ENCODE data around the gene TSPAN9. TPM values are rescaled to one million over a fixed set of nuclear protein-coding genes. Genes with fewer than 3 reads are reported as not detected.

The TSPAN9 gene
- total RNA-seq, 1 donor from 2014 or later: 70.8 TPM

DNA sequence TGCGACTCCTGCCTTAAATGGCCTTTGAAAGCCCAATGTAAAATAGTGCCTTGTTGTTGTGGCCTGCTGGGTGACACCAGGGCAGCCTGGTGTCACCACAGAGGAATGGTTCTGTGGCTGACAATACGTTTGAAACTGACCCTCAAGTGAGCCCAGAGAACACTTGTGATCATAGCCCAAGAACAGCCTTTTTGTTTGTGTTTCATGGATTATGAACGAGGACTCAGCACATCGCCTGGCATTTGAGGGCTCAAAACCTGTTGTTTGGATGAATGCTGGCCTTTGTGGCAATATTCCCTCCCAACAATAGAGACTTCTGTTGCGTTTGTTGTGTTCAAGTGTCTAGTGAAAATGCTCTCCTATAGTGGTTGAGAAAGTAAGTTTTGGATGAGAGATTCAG, 48.5 kb downstream of the TSPAN9 start:
- DNase-seq: no peak

DNA sequence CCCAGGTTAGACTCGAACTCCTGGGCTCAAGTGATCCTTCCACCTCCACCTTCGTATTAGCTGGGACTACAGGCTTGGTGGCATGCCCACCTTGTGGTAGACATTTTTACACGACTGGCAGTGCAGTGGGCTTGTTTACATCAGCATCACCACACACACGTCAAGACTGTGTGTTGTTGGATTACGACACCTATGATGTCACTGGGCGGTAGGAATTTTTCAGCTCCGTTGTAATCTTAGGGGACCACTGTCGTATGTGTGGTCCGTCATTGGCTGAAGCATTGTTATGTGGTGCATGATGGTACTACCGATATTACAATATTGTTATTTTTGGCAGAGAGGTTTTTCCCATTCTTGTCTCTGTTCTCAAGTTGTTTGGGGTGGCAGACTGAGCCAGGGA, 50.7 kb downstream of the TSPAN9 start:
- no peak for DNase-seq

DNA sequence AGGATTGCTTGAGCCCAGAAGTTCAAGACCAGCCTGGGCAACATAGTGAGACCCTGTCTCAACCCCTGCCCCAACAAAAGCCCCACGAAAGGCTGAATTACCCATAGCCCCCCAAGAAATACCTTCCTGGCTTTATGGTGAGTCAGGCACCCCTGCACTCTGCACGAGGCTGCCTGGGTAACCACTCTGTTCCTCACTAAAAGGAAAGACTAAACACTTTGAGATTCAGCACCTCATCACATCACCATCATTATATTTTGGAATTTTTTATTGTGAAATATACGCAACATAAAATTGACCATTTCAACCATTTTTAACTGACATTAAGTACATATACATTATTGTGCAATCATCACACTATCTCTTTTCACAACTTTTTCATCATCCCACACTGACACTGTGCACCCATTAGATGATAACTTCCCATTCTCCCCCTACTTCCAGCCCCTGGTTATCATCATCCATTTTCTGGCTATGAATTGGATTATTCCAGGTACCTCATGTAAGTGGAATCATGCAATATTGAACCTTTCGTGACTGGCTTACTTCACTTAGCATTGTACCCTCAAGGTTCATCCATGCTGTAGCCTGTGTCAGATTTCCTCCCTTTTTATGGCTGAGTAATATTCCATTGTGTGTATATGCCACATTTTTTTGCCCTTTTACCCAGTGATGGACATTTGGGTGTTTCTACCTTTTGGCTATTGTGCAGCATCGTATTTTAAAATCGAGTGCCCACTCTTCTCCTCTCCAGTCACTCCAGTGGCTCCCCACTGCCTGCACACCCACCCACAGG, 51.5 kb downstream of the TSPAN9 start:
- no peak for DNase-seq

DNA sequence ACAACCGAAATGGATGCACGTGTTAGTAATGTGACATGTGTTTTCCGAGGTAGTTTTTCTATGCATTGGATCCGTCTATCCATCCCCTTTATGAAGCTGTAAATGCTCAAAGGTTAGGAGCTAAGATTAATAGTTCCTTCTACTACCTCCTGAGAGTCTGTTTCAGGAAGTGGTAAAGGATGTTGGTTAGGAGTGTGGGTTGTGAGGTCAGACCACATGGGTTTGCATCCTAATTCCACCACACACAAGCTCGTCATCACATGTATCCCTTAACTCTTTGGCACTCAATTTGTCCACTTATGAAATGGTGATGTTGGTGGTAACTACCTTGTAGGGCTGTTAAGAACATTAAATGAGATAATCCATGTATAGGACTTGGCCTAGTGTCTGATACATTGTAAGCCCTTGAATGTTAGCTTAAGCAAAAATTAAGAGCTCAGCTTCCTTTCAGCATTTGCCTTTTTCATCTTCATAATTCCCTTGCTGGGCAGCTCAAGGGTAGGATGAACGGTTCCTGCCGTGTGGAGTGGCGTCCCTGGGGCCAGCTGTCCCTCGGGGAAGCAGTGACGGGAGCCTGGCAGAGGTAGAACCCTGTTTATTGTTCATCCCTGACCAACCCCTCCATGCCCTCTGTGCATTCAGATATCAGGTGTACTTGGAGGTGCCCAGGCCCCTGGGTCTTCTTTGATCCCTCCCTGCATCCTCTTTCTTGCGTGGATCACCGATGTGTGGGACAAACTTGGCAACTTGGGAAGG, 52.3 kb downstream of the TSPAN9 start:
- peak; percentile 55 for DNase-seq

DNA sequence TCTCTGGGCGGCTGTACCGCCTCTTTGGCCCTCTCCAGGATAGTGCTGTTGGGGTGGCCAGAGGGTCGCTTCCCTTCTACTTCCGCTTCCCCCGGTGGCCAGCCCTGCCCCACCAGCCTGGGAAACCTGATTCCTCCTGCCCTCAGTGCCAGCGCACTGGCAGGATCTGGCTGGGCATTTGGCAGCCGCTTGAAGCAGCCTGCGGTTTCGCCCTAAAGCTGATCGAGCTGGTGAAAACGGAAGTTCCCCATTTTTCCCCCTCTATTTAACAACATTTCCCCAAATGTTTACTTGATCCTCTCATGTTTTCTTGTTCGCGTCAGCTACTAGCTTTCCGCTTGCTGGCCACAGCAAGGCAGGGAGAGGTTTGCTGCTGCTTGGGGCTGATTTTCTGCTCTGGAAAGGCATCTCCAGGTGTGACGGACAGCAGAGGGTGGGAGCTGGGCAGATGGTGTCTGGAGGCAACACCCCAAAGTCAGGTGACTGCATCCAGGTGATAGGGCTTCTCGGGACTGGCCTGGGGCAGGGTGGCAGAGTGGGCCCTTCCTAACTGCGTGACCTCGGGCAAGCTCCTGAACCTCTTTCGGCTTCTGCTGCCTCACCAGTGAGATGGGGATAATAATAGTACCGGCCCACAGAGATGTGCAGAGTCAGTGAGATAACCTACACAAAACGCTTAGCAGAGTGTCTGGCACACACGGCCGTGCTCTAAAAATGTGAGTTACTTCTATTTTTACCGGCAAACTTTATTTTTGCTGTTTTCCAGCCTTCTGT, 53.1 kb downstream of the TSPAN9 start:
- no peak for DNase-seq

DNA sequence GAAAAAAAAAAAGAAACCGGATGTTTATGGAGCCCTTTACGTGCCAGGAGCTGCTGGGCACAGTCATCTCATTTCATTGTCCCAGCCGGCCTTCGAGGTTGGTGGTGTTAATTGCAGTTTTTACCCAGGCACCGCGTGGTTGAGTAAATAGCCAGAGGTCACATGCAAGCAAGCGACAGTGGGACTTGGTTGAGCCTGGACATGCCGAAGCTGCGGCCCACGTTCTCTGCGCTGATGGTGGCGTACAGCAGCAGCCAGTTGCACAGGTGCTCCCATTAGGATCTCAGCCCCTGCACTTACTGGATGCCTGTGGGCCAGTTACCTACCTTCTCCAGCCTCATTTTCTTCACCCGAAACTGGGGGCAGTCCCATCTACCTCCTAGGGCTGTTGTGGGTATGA, 54.0 kb downstream of the TSPAN9 start:
- DNase-seq: no peak

DNA sequence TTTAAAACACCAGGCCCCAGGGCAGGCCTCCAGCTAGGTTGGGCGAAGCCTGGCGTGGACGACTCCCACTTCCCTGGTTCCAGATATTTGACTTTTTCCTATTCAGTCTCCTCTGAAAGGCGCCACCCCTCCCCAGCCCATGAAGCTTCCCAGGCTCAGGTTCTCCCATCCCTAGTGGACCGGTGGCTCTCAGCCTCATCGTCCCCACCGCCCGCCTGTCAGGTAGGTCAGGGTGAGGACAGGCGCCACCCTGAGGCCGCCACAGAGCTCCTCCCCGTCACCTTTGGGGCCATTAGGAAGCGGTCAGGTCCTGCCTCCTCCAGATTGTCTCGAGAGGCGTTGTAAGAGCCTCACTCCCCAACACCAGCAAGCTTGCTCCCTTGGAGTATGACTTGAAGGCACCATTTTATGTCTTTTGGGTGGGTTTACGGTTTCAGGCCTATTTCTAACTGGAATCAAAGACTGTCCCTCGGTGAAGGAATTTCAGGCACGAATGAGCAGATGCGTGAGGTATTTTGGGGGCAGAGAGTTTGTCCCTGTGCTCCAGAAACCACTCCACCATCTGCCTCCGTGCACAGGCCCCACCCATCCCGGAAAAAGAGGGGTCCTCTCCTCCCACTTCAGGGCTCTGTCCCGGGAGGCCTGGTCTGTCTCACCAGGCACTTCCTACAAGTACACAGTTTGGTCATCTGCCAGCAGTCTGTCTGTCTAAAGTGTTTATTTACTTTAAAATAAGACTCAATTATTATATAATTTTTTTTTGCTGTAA, 55.6 kb downstream of the TSPAN9 start:
- DNase-seq: peak; percentile 52

DNA sequence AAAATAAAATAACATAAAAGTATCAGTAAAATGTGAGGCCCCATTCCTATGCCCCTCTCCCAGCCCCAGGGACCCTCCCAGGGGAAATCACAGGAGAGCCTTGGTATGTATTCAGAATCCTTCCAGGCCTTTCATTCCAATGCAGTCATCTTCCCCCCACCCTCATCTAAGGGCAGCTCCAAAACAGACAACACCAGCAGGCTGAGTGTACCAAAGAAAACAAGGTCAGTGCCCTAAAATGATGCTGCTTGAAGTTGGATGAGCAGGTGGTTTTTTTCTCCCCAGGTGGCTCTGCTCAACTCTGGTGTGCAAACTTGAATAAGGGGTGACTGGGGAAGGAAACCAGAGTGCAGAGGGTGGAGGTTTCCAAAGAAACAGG, 56.2 kb downstream of the TSPAN9 start:
- no peak for DNase-seq

DNA sequence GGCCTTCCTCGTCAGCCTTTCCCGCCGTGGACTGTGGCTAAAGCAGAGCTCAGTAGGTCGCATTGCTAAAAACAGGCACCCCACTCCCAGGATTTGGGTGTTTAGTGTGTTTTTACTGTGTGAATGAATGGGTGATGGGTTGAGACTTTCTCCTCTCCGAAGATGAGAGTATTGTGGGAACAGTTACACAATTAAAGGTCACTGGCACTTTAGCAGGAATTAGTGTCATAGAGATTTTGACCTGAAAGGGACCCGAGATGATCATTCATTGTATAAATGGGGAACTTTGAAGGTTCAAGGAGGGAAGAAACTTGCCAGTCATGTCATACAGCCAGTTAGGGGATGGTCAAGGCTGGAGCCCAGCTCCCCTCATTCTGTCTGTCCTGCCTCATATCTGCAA, 56.9 kb downstream of the TSPAN9 start:
- DNase-seq: no peak

DNA sequence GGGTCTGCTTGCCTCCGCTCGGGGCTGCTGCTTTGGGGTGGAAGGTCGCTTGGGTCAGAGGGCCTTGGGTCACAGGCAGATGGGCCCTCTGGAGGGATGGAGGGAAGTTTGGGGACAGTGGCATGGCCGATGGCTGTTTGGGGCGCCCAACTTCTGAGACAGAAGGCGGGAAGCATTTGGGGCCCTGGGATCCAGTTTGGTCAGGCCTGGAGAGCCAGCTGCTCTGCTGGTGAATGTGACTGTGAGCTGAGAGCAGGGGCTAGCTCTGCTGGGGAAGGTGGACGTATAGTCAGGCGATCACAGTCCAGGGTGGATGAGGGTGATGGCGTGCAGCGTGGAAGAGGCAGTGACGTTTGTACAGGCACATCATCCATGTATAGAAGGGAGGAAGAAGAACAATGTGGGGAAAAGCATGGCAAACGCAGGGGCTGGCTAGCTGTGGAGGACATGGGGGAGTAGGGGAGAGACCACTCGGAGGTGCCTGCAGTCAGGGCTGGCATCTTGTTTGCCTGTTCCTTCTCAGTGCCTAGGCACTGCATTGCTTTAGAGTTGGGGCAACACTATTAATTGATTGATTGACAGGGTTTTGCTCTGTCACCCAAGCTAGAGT, 57.5 kb downstream of the TSPAN9 start:
- DNase-seq: no peak

DNA sequence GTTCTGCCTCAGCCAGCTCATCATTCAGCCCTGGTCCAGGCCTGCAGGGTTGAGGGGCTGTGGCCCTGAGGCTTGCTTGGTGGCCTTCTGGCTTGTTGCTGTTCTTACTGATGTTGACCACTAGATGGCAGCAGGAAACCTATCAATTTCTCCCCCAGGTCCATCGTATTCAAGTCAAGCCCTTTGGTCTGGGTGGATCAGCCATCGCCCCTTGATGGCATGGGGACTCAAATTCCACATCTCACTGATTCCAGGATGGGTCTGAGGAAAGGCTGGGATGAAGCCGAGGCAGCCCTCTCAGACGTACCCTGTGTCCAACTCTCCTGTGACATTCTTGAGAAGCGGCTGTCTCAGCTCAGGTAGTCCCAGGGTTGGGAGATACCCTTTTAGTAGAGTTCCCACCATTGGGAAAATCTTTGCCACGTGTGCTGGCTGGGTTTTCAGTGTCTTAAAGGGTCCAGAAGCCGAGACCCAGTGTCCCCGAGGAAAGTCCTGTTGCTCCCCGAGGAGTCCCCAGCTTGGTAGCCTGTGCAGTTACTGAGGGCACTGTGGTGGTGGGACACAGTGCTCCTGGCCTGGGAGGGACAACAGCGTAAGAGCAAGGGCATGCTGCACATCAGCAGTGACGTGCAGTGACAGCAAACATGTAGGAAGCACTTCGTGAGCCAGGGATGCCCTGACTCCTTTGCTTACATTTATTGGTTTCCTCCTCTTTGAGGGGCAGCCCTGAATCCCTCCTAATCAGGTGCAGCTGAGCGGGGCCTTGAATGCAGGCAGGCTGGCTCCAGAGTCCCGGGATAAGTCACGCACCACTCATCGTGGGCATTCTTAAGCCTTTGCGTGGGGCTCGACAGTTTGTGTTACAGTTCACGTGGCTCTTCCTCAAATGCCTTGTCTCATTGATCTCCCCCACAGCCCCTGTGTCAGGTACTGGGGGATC, 58.6 kb downstream of the TSPAN9 start:
- DNase-seq: peak; percentile 91

DNA sequence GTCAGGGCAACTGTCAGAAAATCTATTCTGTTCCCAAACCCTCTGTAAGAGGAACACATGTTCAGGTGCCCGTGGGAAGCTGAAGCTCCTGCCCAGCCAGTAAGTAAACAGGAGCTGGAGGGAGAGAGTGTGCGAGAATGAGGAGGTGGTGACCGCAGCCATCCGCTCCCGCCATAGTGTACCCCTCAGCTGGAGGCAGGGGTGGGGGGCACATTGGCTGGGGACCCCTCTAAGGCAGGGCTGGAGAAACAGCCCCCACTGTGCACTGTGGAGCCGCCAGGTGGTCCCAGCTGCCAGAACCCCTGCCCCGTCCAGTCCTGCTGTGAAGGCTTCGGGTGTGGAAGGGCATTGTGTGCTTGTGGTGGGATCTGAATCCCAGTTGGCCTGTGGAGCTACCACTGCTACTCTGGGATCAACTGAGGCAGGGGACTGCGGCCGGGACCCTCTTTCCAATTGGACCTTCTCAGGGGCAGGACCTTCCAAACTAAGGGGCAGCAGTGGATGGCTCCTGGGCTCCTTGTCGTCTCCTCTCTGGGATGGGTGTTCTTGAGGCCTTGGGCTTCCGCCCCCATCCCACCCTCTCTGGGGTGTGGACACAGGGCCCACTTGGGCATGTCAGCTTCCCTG, 59.6 kb downstream of the TSPAN9 start:
- DNase-seq: no peak

DNA sequence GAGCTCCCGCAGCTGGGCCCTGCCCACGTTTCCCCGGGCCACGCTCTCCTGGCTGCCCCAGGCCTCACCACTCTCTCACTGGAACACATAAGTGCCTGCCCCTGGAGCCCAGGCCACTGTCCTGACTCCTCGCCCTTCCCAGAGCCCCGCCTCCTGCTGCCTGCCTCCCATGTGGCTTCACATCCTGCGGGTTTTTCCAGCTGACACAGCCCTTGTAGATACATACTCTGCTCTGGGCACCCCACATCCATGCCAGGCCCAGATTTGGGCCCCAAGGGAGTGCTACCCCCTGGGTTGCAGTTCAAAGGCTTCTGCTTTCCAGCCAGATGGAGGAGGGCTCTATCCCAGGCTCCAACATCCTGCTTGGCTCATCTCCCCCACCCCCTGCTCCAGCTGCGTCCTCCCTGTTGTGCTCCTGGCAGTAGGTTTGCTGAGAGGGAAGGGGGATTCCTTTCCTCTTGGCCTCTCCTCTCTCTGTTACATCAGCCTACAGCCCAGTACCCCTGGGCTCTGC, 60.1 kb downstream of the TSPAN9 start:
- DNase-seq: peak; percentile 76

DNA sequence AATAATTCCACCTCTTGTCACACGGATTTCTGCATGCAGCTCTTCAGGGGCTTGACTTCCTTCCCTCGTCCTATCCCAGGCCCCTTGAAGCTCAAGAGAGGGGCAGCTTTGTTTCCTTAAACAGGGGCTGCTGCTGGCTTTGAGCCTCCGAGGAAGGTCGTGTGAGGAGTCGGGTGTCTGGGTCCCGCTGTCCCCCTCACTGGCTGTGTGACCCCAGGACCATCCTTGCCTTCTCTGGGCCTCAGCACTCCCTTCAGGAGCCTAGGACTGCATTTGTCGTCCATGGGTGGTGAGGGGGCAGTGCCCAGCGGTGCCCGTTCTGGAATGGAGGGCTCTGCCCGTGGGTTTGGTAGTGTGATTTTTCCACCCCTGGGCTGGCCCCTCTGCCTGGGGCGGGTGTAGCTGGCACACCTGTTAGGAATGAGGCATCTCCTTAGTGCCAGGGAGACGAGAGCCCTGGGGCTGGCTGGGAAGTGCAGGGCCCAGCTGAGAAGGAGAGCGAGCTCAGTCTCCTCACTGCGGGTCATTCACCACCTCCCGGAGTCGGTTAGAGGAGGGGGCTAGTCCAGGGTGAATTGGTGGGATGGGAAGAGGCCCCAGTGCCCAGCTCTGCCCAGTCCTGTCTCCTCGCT, 60.8 kb downstream of the TSPAN9 start:
- no peak for DNase-seq

DNA sequence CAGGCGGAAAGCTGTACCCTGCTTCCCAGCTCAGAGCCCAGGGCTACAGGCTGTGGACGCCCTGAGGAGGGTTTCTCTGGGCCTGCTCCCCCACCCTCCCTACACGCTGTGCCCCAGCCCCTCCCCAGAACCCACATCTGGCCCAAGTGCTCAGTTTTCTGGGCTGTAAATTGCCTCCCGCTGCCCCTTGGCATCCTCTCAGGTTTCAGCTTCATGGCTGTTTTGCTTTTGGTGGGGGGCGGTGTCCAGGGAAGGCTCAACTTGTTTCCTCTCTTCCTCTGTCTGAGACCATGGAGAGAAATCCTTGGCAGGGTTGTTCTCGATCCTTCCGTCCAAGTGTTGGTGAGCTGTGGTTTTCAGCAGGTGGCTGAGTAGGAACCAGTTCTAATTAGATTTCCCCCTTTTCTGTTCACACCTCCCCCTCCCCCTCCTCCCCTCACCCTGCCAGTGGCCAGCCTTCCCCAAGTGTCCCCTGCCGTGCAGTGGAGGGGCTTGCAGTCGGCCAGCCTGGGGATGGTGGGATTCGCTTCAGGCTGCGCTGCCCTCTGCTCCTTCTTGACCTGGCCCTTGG, 61.8 kb downstream of the TSPAN9 start:
- DNase-seq: no peak

DNA sequence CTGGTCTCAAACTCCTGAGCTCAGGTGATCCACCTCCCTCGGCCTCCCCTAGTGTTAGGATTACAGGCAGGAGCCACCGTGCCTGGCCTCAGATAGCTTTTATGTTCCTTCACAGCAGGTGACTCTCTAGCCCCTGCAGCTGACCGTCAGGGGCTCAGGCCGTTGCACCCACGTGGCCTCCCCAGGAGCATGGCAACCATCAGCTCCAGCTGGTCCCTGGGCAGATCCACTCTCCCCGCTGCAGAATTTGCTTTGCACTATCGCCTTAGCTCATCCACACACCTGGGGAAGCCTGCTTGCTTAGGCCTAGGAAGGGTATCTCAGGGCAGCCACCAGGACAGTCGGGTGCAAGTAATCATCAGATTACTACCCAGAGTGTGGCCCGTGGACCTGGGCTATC, 62.6 kb downstream of the TSPAN9 start:
- DNase-seq: no peak

DNA sequence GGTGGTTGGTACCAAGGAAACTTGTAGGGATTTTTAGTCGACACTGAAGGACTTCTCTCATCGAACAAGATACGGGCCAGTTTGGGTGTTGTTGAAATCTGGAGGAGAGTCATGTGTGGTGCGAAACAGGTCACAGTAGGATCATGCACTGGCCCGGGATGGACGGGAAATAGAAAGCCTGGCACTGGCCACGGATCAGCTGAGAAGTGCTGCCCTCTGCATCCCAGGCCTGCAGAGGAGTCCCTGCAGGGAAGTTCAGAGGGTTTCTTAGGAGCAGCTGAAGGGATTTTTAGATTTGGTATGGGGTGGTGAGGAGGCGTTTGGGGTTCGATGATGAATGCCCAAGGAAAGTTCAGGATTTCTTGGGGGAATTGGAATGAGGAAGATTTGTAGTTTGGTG, 63.1 kb downstream of the TSPAN9 start:
- no peak for DNase-seq

DNA sequence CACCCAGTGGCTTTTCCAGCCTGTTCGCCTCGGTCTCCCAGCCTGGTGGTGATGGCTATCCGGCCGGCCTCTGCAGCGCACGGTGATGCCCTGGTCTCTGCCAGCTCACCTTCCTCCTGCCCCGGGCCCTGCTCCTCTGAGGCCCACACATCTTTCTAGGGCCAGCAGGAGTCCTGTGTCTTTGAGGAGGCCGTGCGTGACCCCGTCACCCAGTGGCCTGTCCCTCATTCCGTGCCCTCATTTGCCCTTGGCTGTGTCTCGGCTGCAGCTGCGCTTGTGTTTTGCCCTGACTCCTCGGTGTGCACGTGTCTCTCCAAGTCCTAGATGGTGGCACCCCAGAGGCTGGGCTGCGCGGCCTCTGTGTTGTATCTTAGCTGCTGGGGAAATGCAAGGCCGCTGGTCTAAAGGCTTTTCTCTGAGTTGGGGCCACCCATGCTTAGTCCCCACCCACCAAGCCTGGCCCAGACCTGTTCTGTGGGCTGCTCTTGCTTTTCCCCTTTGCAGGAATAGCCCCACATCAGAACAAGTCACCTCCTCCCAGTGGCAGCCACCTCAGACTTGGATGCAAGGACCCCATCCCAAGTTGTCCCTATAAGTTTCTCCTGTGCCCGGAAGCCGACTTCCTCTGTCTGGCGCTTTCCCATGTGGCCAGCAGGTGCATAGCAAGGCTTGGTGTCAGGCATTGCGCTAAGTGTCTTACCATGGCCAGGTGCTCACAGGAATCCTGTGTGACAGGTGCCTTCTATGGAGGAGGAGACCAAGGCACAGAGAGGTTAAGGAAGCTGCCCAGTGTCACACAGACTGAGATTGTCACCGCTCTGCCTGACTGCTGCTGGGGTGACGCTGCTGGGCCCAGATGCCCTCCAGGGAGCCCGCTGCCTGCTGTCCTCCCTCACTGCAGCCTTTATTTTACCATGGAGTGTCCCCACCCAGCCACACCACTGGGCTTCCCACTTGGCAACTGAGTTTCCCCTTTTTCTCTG, 64.5 kb downstream of the TSPAN9 start:
- DNase-seq: no peak

Measured in dermis blood vessel endothelial cell (primary cell).